Astrocyte (in vitro differentiated cells and primary cell): Measurements from ENCODE around the gene CPA1.

Experiments used
- EZH2 ChIP-seq: IDR thresholded peaks from 2 replicates; pipeline ENCODE4 v1.6.1; 2012; ENCODE audit warnings: mild to moderate bottlenecking, low read length, inconsistent platforms; ENCODE audit not compliant: insufficient read depth
- TF ChIP-seq, protein P1 (sequence below): IDR thresholded peaks from 2 replicates; pipeline ENCODE4 v1.5.1; 2011; ENCODE audit warnings: low read depth, mild to moderate bottlenecking, inconsistent platforms, low read length, moderate library complexity; ENCODE audit not compliant: insufficient read depth

DNA sequence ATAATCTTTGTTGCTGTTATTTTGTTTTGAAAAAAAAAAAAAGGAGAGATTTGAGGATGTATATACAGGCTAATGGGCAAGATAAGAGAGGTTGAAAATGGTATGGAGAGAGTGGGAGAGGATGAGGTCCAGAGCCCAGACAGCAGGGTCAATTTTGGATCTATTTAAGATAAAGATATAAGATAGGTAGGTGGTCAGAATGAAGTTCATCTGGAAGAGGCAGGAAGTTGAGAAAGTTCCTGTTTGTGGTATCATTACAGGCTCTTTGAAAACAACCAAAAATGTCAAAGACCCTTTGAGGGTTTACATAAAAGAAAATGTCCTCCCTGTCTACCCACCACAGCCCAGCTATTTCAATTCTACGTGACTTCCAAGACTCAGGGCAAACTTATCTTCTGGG is 53.0 kb downstream of the CPA1 start:
- TF ChIP-seq, protein P1, sequence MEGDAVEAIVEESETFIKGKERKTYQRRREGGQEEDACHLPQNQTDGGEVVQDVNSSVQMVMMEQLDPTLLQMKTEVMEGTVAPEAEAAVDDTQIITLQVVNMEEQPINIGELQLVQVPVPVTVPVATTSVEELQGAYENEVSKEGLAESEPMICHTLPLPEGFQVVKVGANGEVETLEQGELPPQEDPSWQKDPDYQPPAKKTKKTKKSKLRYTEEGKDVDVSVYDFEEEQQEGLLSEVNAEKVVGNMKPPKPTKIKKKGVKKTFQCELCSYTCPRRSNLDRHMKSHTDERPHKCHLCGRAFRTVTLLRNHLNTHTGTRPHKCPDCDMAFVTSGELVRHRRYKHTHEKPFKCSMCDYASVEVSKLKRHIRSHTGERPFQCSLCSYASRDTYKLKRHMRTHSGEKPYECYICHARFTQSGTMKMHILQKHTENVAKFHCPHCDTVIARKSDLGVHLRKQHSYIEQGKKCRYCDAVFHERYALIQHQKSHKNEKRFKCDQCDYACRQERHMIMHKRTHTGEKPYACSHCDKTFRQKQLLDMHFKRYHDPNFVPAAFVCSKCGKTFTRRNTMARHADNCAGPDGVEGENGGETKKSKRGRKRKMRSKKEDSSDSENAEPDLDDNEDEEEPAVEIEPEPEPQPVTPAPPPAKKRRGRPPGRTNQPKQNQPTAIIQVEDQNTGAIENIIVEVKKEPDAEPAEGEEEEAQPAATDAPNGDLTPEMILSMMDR, result no peak
- no peak for TF ChIP-seq EZH2
